HG02763 (cell line): Measurements from ENCODE around the gene ATP6V1G2.
"Not testable (repeated sequence)": the region's sequence is repeated elsewhere in the genome, so short reads cannot be mapped to it uniquely, and the experiment has no call there.

Source experiments
- ATAC-seq: cut with Tn5 transposase; IDR thresholded peaks from one replicate; pipeline ENCODE4 v1.9.1; 2021; ENCODE audit warnings: mild to moderate bottlenecking, moderate library complexity; ENCODE audit not compliant: unreplicated experiment

Gene ATP6V1G2

DNA sequence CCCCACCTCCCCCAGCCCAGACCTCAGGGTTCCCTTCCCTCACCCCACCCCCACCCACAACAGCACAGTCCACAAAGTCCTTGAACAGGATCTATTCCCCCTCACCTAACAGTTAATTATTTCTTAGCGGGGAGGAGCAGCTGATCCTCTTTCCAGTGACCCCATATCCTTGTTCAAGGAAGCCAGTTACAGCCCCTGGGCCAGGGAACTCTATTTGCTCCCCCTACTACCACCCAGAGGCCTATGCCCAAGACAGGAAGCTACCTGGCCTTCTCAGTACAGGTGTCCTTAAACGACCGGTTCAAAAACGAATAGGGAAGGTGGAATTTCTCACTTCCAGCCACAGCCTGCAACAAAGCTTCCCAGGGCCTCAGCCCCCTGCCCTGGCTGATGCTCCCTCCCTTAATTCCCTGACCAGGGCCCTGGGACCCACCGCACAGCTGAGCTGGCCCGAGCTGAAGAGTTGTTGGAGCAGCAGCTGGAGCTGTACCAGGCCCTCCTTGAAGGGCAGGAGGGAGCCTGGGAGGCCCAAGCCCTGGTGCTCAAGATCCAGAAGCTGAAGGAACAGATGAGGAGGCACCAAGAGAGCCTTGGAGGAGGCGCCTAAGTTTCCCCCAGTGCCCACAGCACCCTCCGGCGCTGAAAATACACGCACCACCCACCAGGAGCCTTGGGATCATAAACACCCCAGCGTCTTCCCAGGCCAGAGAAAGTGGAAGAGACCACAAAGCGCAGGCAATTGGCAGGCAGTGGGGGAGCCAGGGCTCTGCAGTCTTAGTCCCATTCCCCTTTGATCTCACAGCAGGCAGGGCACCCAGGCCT, 16.9 kb downstream of the ATP6V1G2 start:
- ATAC-seq, result no peak

- ATAC-seq, result no peak
Measured at GRCh38 chr6:31528821-31529328, 17.5 kb downstream of the ATP6V1G2 start, which contains the start of gene MCCD1. Gene MCCD1 (plus strand): TSS chr6:31528962. CDS start chr6:31529015, 53 bp downstream.

DNA sequence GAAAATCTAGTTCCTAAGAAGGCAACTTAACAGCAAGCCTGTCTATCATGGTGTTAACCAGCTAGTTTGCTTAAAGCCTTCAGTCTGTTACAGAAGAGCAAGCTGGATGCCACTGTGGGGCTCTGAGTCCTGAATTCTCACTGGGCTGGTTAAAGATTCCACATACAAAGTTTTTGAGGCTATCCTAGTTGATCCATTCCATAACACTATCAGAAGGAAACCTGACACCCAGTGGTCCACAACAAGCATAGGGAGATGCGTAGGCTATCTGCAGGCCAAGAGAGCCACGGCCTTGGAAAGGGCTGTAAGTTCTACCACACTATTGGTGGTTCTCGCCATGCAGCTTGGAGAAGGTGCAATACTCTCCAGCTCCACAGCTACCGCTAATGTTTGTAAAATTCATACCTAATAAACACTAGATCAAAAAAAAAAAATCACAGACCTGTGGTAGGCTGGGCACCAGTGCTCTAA, 18.1 kb downstream of the ATP6V1G2 start:
- no peak for ATAC-seq

DNA sequence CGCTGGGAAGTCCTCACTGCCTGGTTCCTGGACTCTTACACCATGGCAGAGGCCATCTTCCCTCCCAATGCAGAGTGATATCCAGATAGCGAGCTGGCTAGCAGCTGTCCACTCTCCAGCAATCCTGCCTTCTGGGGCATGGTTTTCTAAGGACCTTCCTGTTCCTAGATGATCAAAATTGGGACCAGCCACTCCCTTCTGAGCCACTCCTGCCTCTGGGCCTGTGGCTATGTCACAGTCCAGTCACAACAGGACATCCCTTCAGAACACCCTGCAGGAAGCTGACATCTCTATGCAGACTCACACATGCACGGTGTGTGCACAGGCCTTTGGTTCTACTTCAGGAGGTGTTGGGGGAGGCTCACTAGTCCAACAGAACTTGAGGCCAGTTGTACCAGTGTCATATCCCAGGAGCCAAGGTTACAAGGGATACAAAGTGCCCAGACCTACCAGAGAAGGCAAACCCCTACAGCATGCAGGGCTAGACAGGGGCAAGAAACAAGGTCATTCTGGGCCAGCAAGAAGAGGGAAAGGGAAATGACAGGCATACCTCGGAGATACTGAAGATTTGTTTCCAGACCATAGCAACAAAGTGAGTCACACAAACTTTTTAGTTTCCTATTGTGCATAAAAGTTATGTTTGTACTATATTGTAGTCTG, 20.3 kb downstream of the ATP6V1G2 start:
- ATAC-seq, result no peak

DNA sequence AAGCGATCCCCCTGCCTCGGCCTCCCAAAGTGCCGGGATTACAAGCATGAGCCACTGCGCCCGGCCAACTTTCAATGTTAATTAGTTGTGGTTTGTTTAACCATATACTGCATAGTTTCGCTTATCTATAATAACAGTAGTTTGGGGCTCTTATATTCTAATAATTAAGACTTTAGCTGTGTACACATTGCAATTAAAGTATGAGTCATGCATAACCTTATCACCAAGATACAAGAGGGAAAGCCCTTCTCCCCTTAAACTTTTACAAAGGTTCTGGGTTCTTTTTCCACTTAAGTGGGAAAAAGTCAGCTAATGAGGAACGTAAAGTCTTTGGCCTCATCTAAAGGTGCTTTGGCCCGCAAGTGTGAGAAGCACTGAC, 20.9 kb downstream of the ATP6V1G2 start:
- no peak for ATAC-seq

DNA sequence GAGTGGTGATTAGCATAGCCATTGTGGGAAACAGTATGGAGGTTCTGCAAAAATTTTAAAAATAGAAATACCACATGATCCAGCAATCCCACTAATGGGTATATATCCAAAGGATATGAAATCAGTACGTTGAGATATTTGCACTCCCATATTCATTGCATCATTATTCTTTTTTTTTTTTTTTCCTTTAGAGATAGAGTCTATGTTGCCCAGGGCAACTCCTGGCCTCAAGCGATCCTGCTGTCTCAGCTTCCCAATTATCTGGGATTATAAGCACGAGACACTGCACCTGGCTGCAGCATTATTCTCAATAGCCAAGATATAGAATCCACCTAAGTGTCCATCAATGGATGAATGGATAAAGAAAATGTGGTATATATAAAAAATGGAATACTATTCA, 24.6 kb downstream of the ATP6V1G2 start:
- ATAC-seq, result no peak

- no peak for ATAC-seq
Measured at GRCh38 chr6:31513456-31514165, 32.8 kb downstream of the ATP6V1G2 start.

GRCh38 chr6:31510007-31510406, 36.4 kb downstream of the ATP6V1G2 start:
- no peak for ATAC-seq

DNA sequence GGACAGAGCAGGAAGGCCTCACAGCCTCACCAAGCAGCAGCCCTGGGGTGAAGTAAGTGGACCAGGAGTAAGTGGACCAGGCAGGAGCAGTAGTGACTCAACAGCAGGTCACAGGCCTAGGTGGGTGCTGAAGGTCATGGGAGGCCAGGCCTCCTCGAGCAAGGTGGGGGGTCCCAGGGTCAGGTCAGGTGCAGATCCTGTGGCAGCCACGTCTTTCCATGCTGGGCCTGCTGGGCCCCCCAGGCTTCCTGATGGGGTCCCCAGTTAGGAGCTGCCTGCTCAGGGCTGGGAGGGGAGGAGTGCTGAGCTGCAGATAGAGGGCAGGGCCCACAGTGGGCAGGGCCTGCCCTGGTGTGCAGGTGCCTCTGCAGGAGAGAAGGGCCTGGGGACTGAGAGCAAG, 37.4 kb downstream of the ATP6V1G2 start:
- ATAC-seq, result not testable (repeated sequence)

- no peak for ATAC-seq
Measured at GRCh38 chr6:31502586-31502985, 43.8 kb downstream of the ATP6V1G2 start.

GRCh38 chr6:31499648-31500047, 46.8 kb downstream of the ATP6V1G2 start:
- ATAC-seq, result not testable (repeated sequence)

DNA sequence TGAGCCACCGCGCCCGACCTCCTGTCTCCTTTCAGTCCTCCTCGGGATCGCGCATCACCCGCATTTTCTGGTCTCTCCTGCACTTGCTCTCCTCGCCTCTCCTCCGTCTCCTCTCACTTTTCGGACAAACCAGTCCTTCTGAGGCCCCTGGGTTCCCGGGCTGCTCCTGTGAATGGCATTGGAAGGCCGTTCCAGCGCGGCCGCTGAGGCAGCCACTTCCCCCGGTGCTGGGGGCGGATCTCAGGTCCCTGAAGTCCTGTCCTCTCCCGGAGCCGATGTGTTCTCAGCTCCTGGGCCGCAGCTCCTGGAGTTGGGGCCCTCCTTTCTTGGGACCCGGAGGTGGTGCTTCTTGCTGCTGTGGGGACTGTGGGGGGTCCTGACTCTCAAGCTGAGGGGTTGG, 47.7 kb downstream of the ATP6V1G2 start:
- ATAC-seq, result no peak

DNA sequence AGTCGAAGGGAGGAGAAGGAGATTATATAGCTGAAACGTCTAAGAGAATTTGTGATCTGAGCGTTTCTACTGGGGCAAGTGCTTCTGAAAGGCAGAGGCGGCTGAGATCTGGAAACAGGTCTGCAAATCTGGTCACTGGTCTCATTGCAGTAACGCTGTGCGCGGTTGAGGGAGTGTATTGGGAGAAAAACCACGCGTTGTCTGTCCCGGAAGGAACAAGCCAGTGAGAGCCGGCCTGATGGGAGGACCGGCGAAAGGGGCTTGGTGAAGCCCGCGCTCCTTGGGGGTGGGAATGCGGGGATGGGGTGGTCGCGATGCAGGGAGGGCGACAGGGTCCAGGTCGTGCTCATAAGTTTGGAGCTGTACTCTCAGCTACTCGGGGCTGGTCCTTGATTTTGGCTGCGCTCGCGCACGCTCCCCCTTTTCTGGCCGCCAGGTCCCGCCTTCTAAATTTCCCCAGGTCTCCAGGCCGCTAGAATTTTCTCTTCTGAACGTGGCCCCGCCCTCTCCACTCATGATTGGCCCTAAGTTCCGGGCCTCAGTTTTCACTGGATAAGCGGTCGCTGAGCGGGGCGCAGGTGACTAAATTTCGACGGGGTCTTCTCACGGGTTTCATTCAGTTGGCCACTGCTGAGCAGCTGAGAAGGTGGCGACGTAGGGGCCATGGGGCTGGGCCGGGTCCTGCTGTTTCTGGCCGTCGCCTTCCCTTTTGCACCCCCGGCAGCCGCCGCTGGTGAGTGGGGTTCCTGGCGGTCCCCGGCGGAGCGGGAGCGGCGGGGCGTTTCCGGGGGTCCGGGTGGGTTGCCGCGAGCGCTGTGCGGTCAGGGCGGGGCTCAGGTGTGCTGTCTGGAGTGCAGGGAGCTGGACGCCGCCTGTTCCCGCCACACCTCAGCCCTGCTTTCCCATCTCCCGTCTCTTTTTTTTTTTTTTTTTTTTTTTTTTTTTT, 48.6 kb downstream of the ATP6V1G2 start, which contains the start of gene MICB:
MICB (plus strand) TSS at position 615 of the 946 bp plus-strand sequence; CDS start at position 664, 49 bp downstream.
- peak; percentile 57 for ATAC-seq

GRCh38 chr6:31496826-31497225, 49.6 kb downstream of the ATP6V1G2 start:
- ATAC-seq, result not testable (repeated sequence)

DNA sequence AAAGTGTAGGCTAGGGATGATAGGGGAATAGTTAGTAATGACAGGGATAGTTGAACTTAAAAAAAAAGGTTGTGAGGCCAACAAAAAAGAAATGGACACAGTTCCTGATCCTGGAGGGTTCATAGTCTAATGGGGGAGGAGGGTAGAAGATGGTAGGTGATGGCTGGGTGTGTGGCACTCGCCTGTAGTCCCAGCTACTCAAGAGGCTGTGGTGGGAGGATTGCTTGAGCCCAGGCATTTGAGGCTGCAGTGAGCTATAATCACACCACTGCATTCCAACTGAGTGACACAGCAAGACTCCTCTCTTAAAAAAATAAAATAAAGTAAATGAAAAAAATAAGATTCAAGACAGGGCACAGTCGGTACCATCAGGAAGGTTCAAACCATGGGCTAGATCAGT, 50.8 kb downstream of the ATP6V1G2 start:
- ATAC-seq, result no peak
